SJSA1 (cell line): ENCODE results near the gene DZIP1. TPM values are rescaled to one million over a fixed set of nuclear protein-coding genes. Genes with fewer than 3 reads are reported as not detected.

ENCODE experiments used
- DNase-seq, 2 experiments: peaks; one replicate each; pipeline ENCODE4 v3.0.0-alpha.2; 2015 to 2020; ENCODE audit warnings: low spot score in 2 of 2, low read depth in 1 of 2
- H3K27ac ChIP-seq: fragments of 250-450 bp; sonication (Bioruptor Pico); 2 replicates; pipeline ENCODE4 v1.5.1; 2020; ENCODE audit warnings: mild to moderate bottlenecking, moderate library complexity
- H3K27me3 ChIP-seq: fragments of 250-450 bp; sonication (Bioruptor Pico); replicated peaks from 2 replicates; pipeline ENCODE4 v1.5.1; 2020; ENCODE audit warnings: mild to moderate bottlenecking, moderate library complexity
- H3K36me3 ChIP-seq: fragments of 250-450 bp; sonication (Bioruptor Pico); 2 replicates; pipeline ENCODE4 v1.5.1; 2020; ENCODE audit warnings: mild to moderate bottlenecking
- H3K4me1 ChIP-seq: fragments of 250-450 bp; sonication (Bioruptor Pico); replicated peaks from 2 replicates; pipeline ENCODE4 v1.6.1; 2021; ENCODE audit warnings: mild to moderate bottlenecking
- H3K4me3 ChIP-seq: fragments of 250-450 bp; sonication (Bioruptor Pico); 2 replicates; pipeline ENCODE4 v1.5.1; 2020; ENCODE audit warnings: mild to moderate bottlenecking
- H3K9me3 ChIP-seq: fragments of 250-450 bp; sonication (Bioruptor Pico); replicated peaks from 2 replicates; pipeline ENCODE4 v1.5.1; 2020; ENCODE audit warnings: mild to moderate bottlenecking
- total RNA-seq: library from RNA; depleted of rRNA; stranded (reverse); fragments of >200 nt; shearing (Covaris generic); gene quantifications from 2 replicates; pipeline ENCODE4 v1.2.3, GENCODE V29; 2014

DZIP1 gene
- total RNA-seq, 1 experiment from 2014 or later = 24.7 TPM

DNA sequence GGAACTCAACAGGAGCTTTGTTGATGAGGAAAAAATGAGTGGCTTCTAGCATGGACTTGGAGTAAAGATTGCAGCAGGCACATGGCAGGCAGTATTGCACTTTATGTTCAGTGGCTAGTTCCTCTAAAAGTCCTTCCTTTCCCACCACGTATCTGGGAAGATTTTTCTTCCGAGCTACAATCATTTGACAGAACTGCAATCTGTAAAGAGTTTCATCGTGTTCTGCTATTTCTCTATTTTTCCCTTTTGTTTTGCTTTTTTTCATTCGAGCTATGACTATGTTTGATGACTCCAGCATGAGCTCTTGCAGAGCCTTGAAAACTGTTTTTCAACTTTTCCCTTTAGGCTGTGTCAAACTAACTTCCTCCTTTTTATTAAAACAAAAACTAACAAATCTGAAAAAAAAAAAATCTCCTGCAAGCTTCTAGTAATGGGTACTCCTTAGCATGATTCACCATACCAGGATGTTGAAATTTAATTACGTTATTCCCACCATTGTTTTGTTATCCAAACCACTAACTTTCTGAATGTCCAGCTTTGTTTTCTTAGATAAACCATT, 79.7 kb downstream of the DZIP1 start:
- H3K27me3 ChIP-seq = peaks cover 8% of the 10 kb centered on the region
- no peaks in the 10 kb centered on the region for H3K36me3 ChIP-seq
- H3K9me3 ChIP-seq = no peaks in the 10 kb centered on the region
- no peak overlapping the region for H3K27ac ChIP-seq
- no peak overlapping the region for H3K4me3 ChIP-seq
- peaks cover 4% of the 10 kb centered on the region; the same call in 1 of the 2 replicates for H3K4me1 ChIP-seq
- DNase-seq = peak in 1 of 2 experiments; percentile 23

DNA sequence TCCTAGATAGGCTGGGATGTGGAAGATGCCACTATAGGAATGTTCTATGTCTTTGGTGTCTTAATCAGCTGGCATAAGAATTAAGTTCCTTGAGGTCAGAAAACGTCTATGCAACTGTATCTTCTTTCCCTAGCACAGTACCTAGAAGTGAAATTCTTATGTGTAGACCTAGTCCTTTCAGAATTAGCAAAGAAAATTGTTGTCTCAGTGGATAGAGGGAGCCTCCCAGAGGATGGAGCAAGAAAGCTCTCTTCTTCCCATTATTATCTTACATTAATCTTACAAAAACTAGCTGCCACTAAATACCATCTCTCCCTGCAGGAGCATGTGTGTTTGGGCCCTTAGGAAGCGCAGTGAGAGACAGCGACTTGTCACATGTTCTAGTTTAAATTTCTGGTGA, 80.4 kb downstream of the DZIP1 start:
- Histone ChIP-seq H3K4me3 (no peak overlapping the region), H3K36me3 (no peaks in the 10 kb centered on the region), H3K27me3 (peaks cover 8% of the 10 kb centered on the region), H3K4me1 (peaks cover 4% of the 10 kb centered on the region; the same call in 1 of the 2 replicates), H3K9me3 (no peaks in the 10 kb centered on the region), H3K27ac (no peak overlapping the region)
- no peak for DNase-seq

DNA sequence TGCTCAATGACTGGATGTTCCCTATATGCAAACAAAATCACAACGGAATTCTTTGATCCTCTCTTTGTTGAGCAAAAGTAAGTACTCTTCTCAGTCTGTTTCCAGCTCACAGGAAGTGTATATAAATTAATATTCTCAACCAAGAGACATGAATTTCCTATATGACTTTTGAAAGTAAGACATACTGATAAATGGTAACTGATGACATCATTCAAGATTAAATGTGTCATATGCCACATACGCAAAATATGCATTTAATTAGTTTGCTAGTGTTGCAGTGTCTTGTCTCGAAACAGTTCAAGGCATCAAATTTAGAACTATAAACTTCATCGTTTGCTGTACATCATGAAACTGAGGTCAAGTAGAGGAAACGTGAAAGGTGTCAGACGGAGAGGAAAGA, 84.1 kb downstream of the DZIP1 start:
- no peak overlapping the region for H3K27ac ChIP-seq
- peaks cover 4% of the 10 kb centered on the region; the same call in 1 of the 2 replicates for H3K4me1 ChIP-seq
- no peak overlapping the region for H3K4me3 ChIP-seq
- H3K27me3 ChIP-seq = peaks cover 20% of the 10 kb centered on the region
- DNase-seq = no peak
- H3K9me3 ChIP-seq = no peaks in the 10 kb centered on the region
- no peaks in the 10 kb centered on the region for H3K36me3 ChIP-seq

DNA sequence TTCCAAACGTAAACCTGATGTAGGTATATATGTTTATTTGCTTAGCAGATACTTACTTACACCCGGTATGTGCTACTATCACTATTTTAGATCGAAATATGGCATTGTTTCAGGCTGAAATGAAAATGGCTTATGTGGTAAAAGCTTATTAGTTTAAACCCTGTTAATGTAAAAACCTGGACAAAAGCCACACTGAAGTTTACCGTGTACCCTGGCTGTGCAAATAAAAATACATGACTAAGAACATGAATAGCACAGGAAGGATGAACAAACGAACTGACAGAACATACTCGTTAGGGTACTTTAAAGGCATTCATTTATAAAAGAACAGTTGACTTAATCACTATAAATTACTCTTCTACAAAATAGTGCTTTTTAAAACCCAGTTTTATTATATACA, 85.4 kb downstream of the DZIP1 start:
- no peak overlapping the region for H3K4me3 ChIP-seq
- H3K4me1 ChIP-seq = no peaks in the 10 kb centered on the region
- H3K9me3 ChIP-seq = no peaks in the 10 kb centered on the region
- H3K27ac ChIP-seq = no peak overlapping the region
- H3K27me3 ChIP-seq = peaks cover 24% of the 10 kb centered on the region
- DNase-seq = no peak
- H3K36me3 ChIP-seq = no peaks in the 10 kb centered on the region

DNA sequence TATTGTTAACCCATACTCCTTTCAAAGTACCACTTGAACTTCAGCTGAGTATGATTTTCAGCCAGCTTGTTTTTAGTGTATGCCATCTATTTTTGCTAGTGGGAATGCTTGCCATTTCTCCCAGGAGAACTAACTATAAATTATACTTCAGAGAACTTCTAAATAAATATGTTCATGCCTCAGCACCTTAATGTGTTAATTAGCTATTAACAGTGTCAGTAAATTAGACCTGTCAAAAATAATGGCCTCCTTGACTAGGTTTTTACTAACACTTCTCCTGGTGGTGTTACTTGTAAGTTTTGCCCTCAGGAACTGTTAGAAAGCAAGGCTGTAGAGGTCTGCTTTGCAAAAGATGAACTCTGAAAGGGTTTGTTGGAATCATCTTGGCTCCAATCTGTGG, 87.5 kb downstream of the DZIP1 start:
- no peak overlapping the region for H3K27ac ChIP-seq
- no peak for DNase-seq
- no peaks in the 10 kb centered on the region for H3K9me3 ChIP-seq
- no peaks in the 10 kb centered on the region for H3K36me3 ChIP-seq
- H3K4me3 ChIP-seq = no peak overlapping the region
- H3K4me1 ChIP-seq = no peaks in the 10 kb centered on the region
- H3K27me3 ChIP-seq = peaks cover 24% of the 10 kb centered on the region; the same call in 1 of the 2 replicates

DNA sequence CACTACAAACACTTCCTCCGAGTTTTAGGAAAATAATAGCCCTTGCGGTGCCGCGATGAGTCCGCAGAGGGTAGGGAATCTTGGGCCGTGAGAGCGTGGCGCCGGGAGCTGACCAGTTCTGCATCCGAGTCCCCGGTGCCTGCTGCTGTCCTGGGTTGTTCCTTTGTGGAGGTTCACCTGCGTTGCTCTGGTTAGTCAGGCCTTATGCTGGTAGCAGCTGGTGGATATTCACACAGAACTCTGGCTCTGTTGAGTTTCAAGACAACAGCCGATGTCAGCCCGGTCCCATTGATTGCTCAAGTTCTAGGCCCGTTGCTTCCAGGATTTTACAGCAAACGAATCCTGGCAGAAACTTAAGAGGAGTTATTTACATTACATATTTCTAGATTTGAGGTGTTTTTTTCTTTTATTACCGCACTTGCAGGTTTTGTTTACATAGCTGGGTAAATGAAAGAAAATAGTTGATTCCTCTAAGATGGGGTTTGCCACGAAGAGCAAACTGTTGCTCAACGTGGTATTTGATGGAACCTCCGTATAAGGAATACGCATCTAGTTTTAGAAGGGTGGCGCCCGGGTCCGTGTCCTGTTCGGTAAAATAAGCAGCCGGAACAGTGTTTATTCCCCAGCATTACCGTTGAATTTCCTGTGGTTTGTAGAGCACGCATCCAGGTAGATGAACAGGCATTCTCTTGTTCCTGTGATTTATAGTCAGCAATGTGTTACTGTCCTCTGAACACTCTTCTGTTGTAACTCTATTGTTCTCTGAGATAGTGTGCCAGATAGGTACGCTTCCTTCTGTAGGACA, 90.7 kb downstream of the DZIP1 start:
- Histone ChIP-seq H3K27me3 (peaks cover 32% of the 10 kb centered on the region), H3K27ac (no peak overlapping the region), H3K9me3 (no peaks in the 10 kb centered on the region), H3K36me3 (no peaks in the 10 kb centered on the region), H3K4me3 (no peak overlapping the region), H3K4me1 (no peaks in the 10 kb centered on the region)
- no peak for DNase-seq

DNA sequence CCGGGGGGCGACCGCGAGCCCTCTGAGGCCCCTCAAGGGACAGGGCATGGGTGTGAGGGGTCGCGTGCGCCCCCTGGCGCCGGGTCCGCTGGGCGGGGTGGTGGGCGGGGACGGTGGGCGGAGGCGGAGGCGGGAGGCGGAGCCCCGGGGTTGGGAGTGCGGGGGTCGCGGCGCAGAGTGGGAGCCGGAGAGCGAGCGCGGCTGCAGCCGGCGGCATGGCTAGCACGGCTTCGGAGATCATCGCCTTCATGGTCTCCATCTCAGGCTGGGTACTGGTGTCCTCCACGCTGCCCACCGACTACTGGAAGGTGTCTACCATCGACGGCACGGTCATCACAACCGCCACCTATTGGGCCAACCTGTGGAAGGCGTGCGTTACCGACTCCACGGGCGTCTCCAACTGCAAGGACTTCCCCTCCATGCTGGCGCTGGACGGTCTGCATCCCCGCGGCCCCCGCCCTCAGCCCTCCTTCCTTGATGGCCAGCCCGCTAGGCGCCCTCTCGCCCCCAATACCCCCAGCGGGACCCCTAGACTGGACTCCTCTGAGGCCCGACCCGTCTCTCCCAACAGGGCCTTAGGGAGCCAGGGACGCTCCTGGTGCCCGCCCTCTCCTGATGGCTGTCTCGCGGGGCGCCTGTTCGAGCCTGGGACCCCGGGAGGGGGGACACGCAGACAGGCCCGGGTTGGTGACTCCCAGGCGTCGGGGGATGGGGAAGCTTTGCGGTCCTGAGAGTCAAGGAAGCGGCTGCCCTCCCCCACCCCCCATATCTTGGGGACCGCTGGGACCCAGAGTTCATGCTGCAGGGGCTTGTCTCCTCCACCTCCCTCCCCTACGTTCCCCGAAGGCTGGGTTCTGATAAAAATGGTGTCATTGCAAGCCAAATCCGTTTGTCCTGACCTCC, 91.7 kb downstream of the DZIP1 start, which contains the start of gene CLDN10:
Gene CLDN10 (plus strand): TSS at position 182 of the 903 bp plus-strand sequence. CDS start 34 bp downstream, at position 216.
- Histone ChIP-seq H3K27me3 (peaks cover 34% of the 10 kb centered on the region), H3K9me3 (no peaks in the 10 kb centered on the region), H3K4me1 (no peaks in the 10 kb centered on the region), H3K27ac (no peak within 1 kb of the TSS), H3K4me3 (no peak within 1 kb of the TSS), H3K36me3 (no peaks in the 10 kb centered on the region)
- DNase-seq = no peak

DNA sequence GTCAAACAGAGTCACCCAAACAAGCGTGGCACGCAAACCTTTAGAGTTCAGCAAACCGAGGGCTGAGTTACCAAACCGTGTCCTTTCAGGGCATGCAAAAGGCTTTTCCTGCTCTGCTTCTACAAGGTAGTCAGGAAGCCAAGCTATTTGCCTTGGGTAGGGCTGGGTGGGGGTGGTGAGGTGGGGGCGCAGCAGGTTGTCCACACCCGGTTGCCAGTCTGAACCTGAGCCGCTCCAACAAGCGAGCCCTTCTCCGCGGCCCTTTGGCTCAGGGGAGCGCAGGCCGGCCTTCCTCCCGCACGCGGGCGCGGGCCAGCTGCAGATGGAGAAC, 92.3 kb downstream of the DZIP1 start:
- DNase-seq = no peak
- H3K9me3 ChIP-seq = no peaks in the 10 kb centered on the region
- H3K36me3 ChIP-seq = no peaks in the 10 kb centered on the region
- H3K27me3 ChIP-seq = peaks cover 33% of the 10 kb centered on the region
- H3K4me1 ChIP-seq = no peaks in the 10 kb centered on the region
- H3K4me3 ChIP-seq = no peak overlapping the region
- no peak overlapping the region for H3K27ac ChIP-seq

DNA sequence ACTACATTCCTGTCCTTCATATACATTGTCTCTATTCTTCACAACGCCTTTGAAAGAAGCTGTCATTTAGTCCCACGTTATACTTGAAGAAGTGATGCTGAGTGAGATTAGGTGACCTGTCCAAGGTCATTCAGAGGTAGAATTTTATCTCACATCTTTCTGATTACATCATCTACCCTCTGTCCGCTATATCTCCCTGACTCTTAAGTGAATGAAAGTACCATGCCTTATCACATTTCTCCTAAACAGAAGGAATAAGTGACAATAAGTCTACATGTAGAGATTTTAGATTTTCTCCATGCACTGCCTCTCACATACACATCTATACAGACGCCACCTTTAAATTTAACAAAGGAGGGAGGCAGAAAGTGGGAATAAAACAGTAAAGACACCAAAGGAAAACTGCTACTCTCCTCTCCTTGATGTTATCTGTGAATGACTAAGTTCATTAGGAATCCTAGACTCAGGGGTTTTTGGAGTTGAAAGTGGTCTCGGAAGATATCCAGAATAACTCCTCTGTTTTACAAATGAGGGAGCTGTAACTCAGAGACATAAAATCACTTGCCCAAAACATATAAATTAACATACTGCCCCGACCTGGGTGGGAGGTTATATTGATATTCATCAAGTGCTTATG, 96.9 kb downstream of the DZIP1 start:
- no peaks in the 10 kb centered on the region for H3K4me1 ChIP-seq
- H3K9me3 ChIP-seq = no peaks in the 10 kb centered on the region
- peaks cover 34% of the 10 kb centered on the region for H3K27me3 ChIP-seq
- H3K4me3 ChIP-seq = no peak overlapping the region
- H3K27ac ChIP-seq = no peak overlapping the region
- H3K36me3 ChIP-seq = no peaks in the 10 kb centered on the region
- DNase-seq = no peak

DNA sequence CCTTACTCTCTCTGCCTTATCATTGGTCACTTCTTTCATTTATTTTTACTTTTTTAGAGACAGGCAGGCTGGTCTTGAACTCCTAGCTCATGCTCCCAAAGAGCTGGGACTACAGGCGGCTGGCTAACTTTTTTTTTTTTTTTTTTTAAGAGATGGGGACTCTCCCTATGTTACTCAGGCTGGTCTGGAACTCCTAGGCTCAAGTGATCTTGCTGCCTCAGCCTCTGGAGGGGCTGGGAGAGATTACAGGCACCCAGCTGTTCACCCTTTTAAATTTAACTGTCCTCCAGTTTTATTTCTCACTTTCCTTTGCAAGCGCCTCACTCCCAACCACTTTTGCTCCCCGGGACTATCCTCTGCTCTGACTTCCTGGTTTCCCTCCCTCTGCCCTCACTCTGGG, 97.6 kb downstream of the DZIP1 start:
- H3K9me3 ChIP-seq = no peaks in the 10 kb centered on the region
- no peak overlapping the region for H3K27ac ChIP-seq
- peaks cover 34% of the 10 kb centered on the region for H3K27me3 ChIP-seq
- no peaks in the 10 kb centered on the region for H3K36me3 ChIP-seq
- no peak for DNase-seq
- H3K4me3 ChIP-seq = no peak overlapping the region
- no peaks in the 10 kb centered on the region for H3K4me1 ChIP-seq

DNA sequence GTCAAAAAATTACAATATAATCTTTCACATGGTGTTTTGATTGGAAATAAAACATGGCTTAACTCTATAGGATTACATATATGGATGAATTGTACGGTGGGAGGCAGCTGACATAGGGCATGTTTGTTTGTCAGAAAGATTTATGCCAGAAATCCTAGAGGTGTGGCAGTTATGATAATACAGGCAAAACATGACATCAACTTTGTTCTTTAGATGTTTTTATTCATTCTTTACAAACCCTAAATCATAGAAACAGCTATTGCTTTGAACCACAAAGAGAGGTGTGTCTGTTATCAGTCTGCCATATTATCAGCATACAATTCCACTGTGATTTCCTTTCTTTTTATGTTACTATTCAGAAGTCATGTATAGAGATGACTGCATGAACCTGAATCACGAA, 100.2 kb downstream of the DZIP1 start:
- DNase-seq = no peak
- Histone ChIP-seq H3K4me3 (no peak overlapping the region), H3K27me3 (peaks cover 24% of the 10 kb centered on the region), H3K9me3 (no peaks in the 10 kb centered on the region), H3K27ac (no peak overlapping the region), H3K4me1 (no peaks in the 10 kb centered on the region), H3K36me3 (no peaks in the 10 kb centered on the region)

DNA sequence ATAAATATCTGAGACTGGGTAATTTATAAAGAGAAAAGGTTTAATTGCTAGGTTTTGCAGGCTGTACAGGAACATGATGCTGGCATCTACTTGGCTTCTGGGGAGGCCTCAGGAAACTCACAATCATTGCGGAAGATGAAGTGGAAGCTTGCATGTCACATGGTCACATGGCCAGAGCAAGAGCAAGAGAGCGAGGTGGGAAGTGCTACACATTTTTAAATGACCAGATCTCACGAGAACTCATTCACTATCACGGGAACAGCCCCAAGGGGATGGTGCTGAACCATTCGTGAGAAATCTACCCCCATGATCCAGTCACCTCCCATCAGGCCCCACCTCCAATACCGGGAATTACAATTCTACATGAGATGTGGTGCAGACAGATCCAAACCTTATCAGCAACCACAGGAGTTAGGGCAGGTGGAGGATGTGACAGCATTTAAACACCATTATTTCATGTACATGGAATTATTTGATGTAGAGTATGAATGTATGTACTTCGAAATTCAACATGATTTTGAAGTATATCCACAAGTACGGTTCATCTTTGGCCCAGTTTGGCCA, 102.5 kb downstream of the DZIP1 start:
- no peak overlapping the region for H3K27ac ChIP-seq
- H3K27me3 ChIP-seq = peaks cover 9% of the 10 kb centered on the region; the same call in 1 of the 2 replicates
- no peak for DNase-seq
- no peak overlapping the region for H3K4me3 ChIP-seq
- H3K36me3 ChIP-seq = no peaks in the 10 kb centered on the region
- no peaks in the 10 kb centered on the region for H3K4me1 ChIP-seq
- no peaks in the 10 kb centered on the region for H3K9me3 ChIP-seq

DNA sequence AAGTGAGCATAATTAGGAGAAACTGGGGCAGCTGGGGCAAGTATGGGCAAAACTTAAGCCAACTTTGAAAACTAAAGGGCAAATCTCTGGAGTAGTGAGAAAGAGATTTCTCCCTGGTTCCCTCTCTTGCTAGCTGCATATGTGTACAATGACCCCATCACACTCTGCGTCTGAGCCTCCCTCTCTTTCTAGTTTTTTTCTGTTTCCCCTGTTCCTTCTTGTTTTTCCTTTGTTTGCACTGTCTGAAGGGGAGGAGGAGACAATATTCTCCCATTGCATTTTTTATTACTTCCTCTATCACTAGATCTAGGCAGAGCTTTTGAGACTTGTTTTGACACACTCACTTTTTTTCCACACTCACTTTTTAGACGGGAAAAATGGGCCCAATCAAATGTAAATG, 103.2 kb downstream of the DZIP1 start:
- Histone ChIP-seq H3K4me3 (no peak overlapping the region), H3K36me3 (no peaks in the 10 kb centered on the region), H3K4me1 (no peaks in the 10 kb centered on the region; the same call in 1 of the 2 replicates), H3K9me3 (no peaks in the 10 kb centered on the region), H3K27ac (no peak overlapping the region), H3K27me3 (peaks cover 10% of the 10 kb centered on the region; the same call in 1 of the 2 replicates)
- no peak for DNase-seq
